ENCODE data around the gene GALNT15.

GRCh38 chr3:16146015-16146730 is 28.3 kb upstream of the GALNT15 start:
- no peak for TF ChIP-seq CTCF (conservative IDR thresholded peaks at IDR 0.05)
- TF ChIP-seq ZFX (IDR thresholded peaks at IDR 0.05): no peak
